PC-3 (cell line): ENCODE data around the gene PSME1. TPM values are rescaled to one million over a fixed set of nuclear protein-coding genes. Genes with fewer than 3 reads are reported as not detected.

Experiments used
- ATAC-seq: fragments of 200-7000 bp; cut with Tn5 transposase; 2 replicates; pipeline ENCODE4 v1.9.1; 2020; ENCODE audit warnings: mild to moderate bottlenecking, moderate library complexity
- BruUV-seq: library from RNA; stranded (reverse); fragments of 400-500 nt; replicated peaks from 2 replicates; lab custom pipeline; 2021; lab: Mats Ljungman, UMichigan
- CTCF ChIA-PET: fragments of 300-600 bp; sonication (Branson Sonifier 250); formaldehyde crosslinking; loops from one replicate; lab custom pipeline; 2022; ENCODE audit warnings: antibody characterized with exemption; lab: Charles Lee
- POLR2A ChIA-PET: fragments of 300-600 bp; sonication (Branson Sonifier 250); formaldehyde crosslinking; loops from one replicate; lab custom pipeline; 2022; ENCODE audit warnings: antibody characterized with exemption; ENCODE audit not compliant: unreplicated experiment; lab: Charles Lee
- DNase-seq: peaks from one replicate; pipeline ENCODE4 v3.0.0-alpha.2; 2015
- H2AFZ ChIP-seq: fragments of 300-600 bp; sonication (generic); 2 replicates; pipeline ENCODE4 v1.6.0; 2016; ENCODE audit warnings: antibody characterized with exemption, low read length
- H3F3A ChIP-seq: fragments of 300-600 bp; sonication (generic); one replicate; pipeline ENCODE4 v1.6.0; 2017; ENCODE audit warnings: antibody characterized with exemption, low read length, control low read depth, mild to moderate bottlenecking; ENCODE audit not compliant: unreplicated experiment
- H3K27ac ChIP-seq: fragments of 300-600 bp; sonication (generic); 2 replicates; pipeline ENCODE4 v1.5.1; 2016; ENCODE audit warnings: mild to moderate bottlenecking, low read length
- H3K27me3 ChIP-seq: fragments of 300-600 bp; sonication (generic); 2 replicates; pipeline ENCODE4 v1.6.1; 2016; ENCODE audit warnings: low read length, mixed read lengths
- H3K36me3 ChIP-seq: fragments of 300-600 bp; sonication (generic); 2 replicates; pipeline ENCODE4 v1.6.1; 2016; ENCODE audit warnings: low read depth, mixed run types, low read length, mixed read lengths
- H3K4me1 ChIP-seq: fragments of 300-600 bp; sonication (generic); 2 replicates; pipeline ENCODE4 v1.5.1; 2016; ENCODE audit warnings: low read length; ENCODE audit not compliant: insufficient read depth
- H3K4me2 ChIP-seq: fragments of 300-600 bp; sonication (generic); 2 replicates; pipeline ENCODE4 v1.6.0; 2016; ENCODE audit warnings: low read length
- H3K4me3 ChIP-seq: fragments of 300-600 bp; sonication (generic); 2 replicates; pipeline ENCODE4 v1.5.1; 2016; ENCODE audit warnings: mild to moderate bottlenecking, low read length, mixed read lengths
- H3K79me2 ChIP-seq: fragments of 300-600 bp; sonication (generic); 2 replicates; pipeline ENCODE4 v1.6.1; 2017; ENCODE audit warnings: low read length, mixed read lengths
- H3K9ac ChIP-seq: fragments of 300-600 bp; sonication (generic); 2 replicates; pipeline ENCODE4 v1.6.0; 2016; ENCODE audit warnings: mild to moderate bottlenecking, low read length
- H3K9me2 ChIP-seq: fragments of 300-600 bp; sonication (generic); replicated peaks from 2 replicates; pipeline ENCODE4 v1.6.1; 2016; ENCODE audit warnings: mixed run types, low read length, mixed read lengths
- H3K9me3 ChIP-seq: fragments of 300-600 bp; sonication (generic); 2 replicates; pipeline ENCODE4 v1.6.1; 2016; ENCODE audit warnings: low read length, mixed read lengths
- H4K20me1 ChIP-seq: fragments of 300-600 bp; sonication (generic); 2 replicates; pipeline ENCODE4 v1.6.1; 2016; ENCODE audit warnings: low read length, mixed read lengths
- CTCF ChIP-seq: fragments of 300-600 bp; sonication (generic); conservative IDR thresholded peaks from 2 replicates; pipeline ENCODE4 v1.5.1; 2017; ENCODE audit warnings: antibody characterized with exemption, low read depth, mild to moderate bottlenecking, low read length
- EZH2 ChIP-seq: fragments of 300-600 bp; sonication (generic); IDR thresholded peaks from one replicate; pipeline ENCODE4 v1.6.1; 2017; ENCODE audit warnings: antibody characterized with exemption, mild to moderate bottlenecking, low read length; ENCODE audit not compliant: unreplicated experiment
- EZH2phosphoT487 ChIP-seq: fragments of 300-600 bp; sonication (generic); IDR thresholded peaks from 2 replicates; pipeline ENCODE4 v1.6.1; 2018; ENCODE audit warnings: mild to moderate bottlenecking, antibody characterized with exemption, low read length, borderline replicate concordance
- intact Hi-C: fragments of 100-400 bp; cut with micrococcal nuclease; formaldehyde crosslinking; loops from 2 replicates; pipeline ENCODE4 v1.9.0; 2023
- total RNA-seq: library from RNA; depleted of rRNA; stranded (reverse); fragments of >200 nt; gene quantifications from 2 replicates; pipeline ENCODE4 v1.2.3, GENCODE V29; 2014

Gene PSME1
- total RNA-seq, 1 experiment from 2014 or later, result 163 TPM

DNA sequence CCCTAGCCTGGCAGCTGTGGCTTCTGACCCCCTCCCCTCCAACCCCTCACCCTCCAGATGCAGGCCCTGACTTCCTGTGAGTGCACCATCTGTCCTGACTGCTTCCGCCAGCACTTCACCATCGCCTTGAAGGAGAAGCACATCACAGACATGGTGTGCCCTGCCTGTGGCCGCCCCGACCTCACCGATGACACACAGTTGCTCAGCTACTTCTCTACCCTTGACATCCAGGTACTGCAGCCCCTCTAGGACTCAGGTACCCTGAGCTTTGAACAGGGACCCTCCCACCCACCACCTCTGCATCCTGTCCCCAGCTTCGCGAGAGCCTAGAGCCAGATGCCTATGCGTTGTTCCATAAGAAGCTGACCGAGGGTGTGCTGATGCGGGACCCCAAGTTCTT lies 19.1 kb downstream of the PSME1 start:
- no peak for ATAC-seq
- Histone ChIP-seq H3K4me1 (no peaks in the 10 kb centered on the region), H3K79me2 (no peaks in the 10 kb centered on the region), H3K27ac (no peak overlapping the region), H3F3A (peaks cover 4% of the 10 kb centered on the region), H3K9ac (no peak overlapping the region), H3K9me2 (no peaks in the 10 kb centered on the region), H2AFZ (no peak overlapping the region), H3K9me3 (no peaks in the 10 kb centered on the region), H3K27me3 (no peaks in the 10 kb centered on the region), H3K36me3 (peaks cover 41% of the 10 kb centered on the region; the same call in 1 of the 2 replicates), H3K4me2 (no peak overlapping the region), H3K4me3 (no peak overlapping the region), H4K20me1 (no peaks in the 10 kb centered on the region)
- no peak for DNase-seq
- BruUV-seq, result no TSS peak
- TF ChIP-seq EZH2, result no peak
- no peak for TF ChIP-seq EZH2phosphoT487
- intact Hi-C loops, result no loop called here
- ChIA-PET CTCF (no interaction called here), POLR2A (no interaction called here)

GRCh38 chr14:24156840-24157239 lies 20.8 kb downstream of the PSME1 start:
- no TSS peak for BruUV-seq
- CTCF ChIA-PET, result no interaction called here

DNA sequence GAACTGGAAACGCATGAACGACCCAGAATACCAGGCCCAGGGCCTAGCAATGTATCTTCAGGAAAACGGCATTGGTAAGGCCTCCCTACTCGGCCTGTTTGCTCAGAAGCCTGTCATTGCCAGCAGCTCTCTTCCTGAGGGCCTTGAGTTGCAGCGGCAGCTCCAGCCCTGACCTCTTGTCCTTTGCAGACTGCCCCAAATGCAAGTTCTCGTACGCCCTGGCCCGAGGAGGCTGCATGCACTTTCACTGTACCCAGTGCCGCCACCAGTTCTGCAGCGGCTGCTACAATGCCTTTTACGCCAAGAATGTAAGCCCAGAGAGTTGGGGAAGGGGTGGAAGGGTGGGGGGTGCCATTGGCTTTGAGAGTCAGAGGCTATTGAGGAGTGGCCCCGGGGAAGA lies 21.3 kb downstream of the PSME1 start:
- CTCF ChIA-PET, result no interaction called here
- POLR2A ChIA-PET, result no interaction called here
- H3F3A ChIP-seq, result peaks cover 4% of the 10 kb centered on the region
- peaks cover 34% of the 10 kb centered on the region; the same call in 1 of the 2 replicates for H3K36me3 ChIP-seq
- H4K20me1 ChIP-seq, result no peaks in the 10 kb centered on the region
- H2AFZ ChIP-seq, result no peak overlapping the region
- ATAC-seq (no peak), DNase-seq (no peak)
- no peaks in the 10 kb centered on the region for H3K79me2 ChIP-seq
- H3K27ac ChIP-seq, result no peak overlapping the region
- no peaks in the 10 kb centered on the region for H3K9me3 ChIP-seq
- H3K27me3 ChIP-seq, result no peaks in the 10 kb centered on the region
- no peak overlapping the region for H3K4me2 ChIP-seq
- TF ChIP-seq CTCF (no peak), EZH2 (no peak), EZH2phosphoT487 (no peak)
- H3K9ac ChIP-seq, result no peak overlapping the region
- peaks cover 13% of the 10 kb centered on the region for H3K4me1 ChIP-seq
- BruUV-seq, result no TSS peak
- intact Hi-C loops, result no loop called here
- H3K9me2 ChIP-seq, result no peaks in the 10 kb centered on the region
- no peak overlapping the region for H3K4me3 ChIP-seq

More at GRCh38 chr14:24156840-24157239, 20.8 kb downstream of the PSME1 start:
- intact Hi-C loops, result no loop called here
- H3K4me3 ChIP-seq, result no peak overlapping the region
- no peak overlapping the region for H3K9ac ChIP-seq
- peaks cover 12% of the 10 kb centered on the region for H3K4me1 ChIP-seq
- H2AFZ ChIP-seq, result no peak overlapping the region
- no peaks in the 10 kb centered on the region for H3K9me2 ChIP-seq
- H3K9me3 ChIP-seq, result no peaks in the 10 kb centered on the region
- H3K27me3 ChIP-seq, result no peaks in the 10 kb centered on the region
- no peak overlapping the region for H3K4me2 ChIP-seq
- TF ChIP-seq CTCF (no peak), EZH2 (no peak), EZH2phosphoT487 (no peak)
- DNase-seq, result no peak
- POLR2A ChIA-PET, result no interaction called here
- peaks cover 36% of the 10 kb centered on the region; the same call in 1 of the 2 replicates for H3K36me3 ChIP-seq
- H4K20me1 ChIP-seq, result no peaks in the 10 kb centered on the region
- ATAC-seq, result no peak
- H3K27ac ChIP-seq, result no peak overlapping the region
- peaks cover 4% of the 10 kb centered on the region for H3F3A ChIP-seq
- H3K79me2 ChIP-seq, result no peaks in the 10 kb centered on the region
